Activated CD4-positive, CD25-positive, alpha-beta regulatory T cell (primary cell): ENCODE measurements around the gene CEP250.
"Not testable (repeated sequence)": the region's sequence is repeated elsewhere in the genome, so short reads cannot be mapped to it uniquely, and the experiment has no call there.

Experiments used
- DNase-seq, 4 experiments: peaks; one replicate each; lab custom pipeline; 2025; lab: John Stamatoyannopoulos, UW

The CEP250 gene

GRCh38 chr20:35454881-35455609, at the start of gene CEP250:
Gene CEP250, plus strand, starts transcription at chr20:35455598. Its CDS starts 6,770 bp downstream, at chr20:35462368.
- DNase-seq = peak; percentile 84 to 92 (median 87)

- no peak for DNase-seq
Measured at GRCh38 chr20:35405775-35406174, 49.6 kb upstream of the CEP250 start.

- no peak for DNase-seq
Measured at GRCh38 chr20:35408270-35408669, 47.1 kb upstream of the CEP250 start.

- DNase-seq = no peak
Measured at GRCh38 chr20:35409542-35409941, 45.9 kb upstream of the CEP250 start.

- DNase-seq = no peak
Measured at GRCh38 chr20:35410613-35411012, 44.8 kb upstream of the CEP250 start.

- DNase-seq = no peak
Measured at GRCh38 chr20:35421322-35421721, 34.1 kb upstream of the CEP250 start.

GRCh38 chr20:35431621-35432429, 23.6 kb upstream of the CEP250 start:
- no peak for DNase-seq

GRCh38 chr20:35432430-35432735, 23.0 kb upstream of the CEP250 start:
- no peak for DNase-seq

GRCh38 chr20:35433337-35433736, 22.1 kb upstream of the CEP250 start:
- DNase-seq = no peak

- no peak for DNase-seq
Measured at GRCh38 chr20:35434085-35435005, 21.1 kb upstream of the CEP250 start.

- DNase-seq = no peak
Measured at GRCh38 chr20:35436177-35436573, 19.2 kb upstream of the CEP250 start.

- no peak for DNase-seq
Measured at GRCh38 chr20:35437599-35437998, 17.8 kb upstream of the CEP250 start.

- DNase-seq = no peak
Measured at GRCh38 chr20:35443003-35443402, 12.4 kb upstream of the CEP250 start.

GRCh38 chr20:35444226-35444625, 11.2 kb upstream of the CEP250 start:
- no peak for DNase-seq

GRCh38 chr20:35446356-35447078, 8.9 kb upstream of the CEP250 start:
- DNase-seq = no peak

GRCh38 chr20:35447082-35447789, 8.2 kb upstream of the CEP250 start:
- DNase-seq = peak; percentile 74 to 99 (median 88)

- no peak for DNase-seq
Measured at GRCh38 chr20:35448788-35449373, 6.5 kb upstream of the CEP250 start.

GRCh38 chr20:35449855-35450254, 5.5 kb upstream of the CEP250 start:
- DNase-seq = not testable (repeated sequence)

- DNase-seq = no peak
Measured at GRCh38 chr20:35451295-35451694, 4.1 kb upstream of the CEP250 start.

- DNase-seq = no peak
Measured at GRCh38 chr20:35453647-35454046, 1.8 kb upstream of the CEP250 start.

GRCh38 chr20:35456700-35457099, 1.3 kb downstream of the CEP250 start:
- not testable (repeated sequence) for DNase-seq
